HG02981 (cell line): ENCODE results near the gene ZCCHC2.

ENCODE experiments used
- ATAC-seq: cut with Tn5 transposase; IDR thresholded peaks from one replicate; pipeline ENCODE4 v1.9.1; 2021; ENCODE audit warnings: mild to moderate bottlenecking, moderate library complexity; ENCODE audit not compliant: unreplicated experiment

The ZCCHC2 gene

DNA sequence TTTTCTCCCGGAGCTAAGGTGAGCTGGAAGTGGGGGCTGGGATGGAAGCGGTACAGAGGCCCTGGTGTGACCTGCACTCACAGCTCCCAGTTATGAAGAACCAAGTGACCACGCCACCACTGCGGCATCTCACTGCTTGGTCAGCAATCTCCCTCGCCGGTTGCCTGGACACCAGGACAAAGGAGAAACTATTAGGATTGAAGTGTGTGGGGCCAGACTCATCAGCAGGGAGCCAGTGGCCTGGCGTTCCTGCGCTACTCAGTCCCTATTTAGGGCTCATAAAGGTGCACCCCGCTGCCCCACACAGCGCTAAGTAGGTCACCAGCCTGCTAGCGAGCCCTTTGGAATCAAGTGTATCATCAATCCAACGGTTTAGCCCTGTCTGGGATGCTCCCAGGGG, 82.9 kb downstream of the ZCCHC2 start:
- no peak for ATAC-seq

- no peak for ATAC-seq
Measured at GRCh38 chr18:62606106-62606505, 83.3 kb downstream of the ZCCHC2 start.

- no peak for ATAC-seq
Measured at GRCh38 chr18:62607302-62607701, 84.5 kb downstream of the ZCCHC2 start.

DNA sequence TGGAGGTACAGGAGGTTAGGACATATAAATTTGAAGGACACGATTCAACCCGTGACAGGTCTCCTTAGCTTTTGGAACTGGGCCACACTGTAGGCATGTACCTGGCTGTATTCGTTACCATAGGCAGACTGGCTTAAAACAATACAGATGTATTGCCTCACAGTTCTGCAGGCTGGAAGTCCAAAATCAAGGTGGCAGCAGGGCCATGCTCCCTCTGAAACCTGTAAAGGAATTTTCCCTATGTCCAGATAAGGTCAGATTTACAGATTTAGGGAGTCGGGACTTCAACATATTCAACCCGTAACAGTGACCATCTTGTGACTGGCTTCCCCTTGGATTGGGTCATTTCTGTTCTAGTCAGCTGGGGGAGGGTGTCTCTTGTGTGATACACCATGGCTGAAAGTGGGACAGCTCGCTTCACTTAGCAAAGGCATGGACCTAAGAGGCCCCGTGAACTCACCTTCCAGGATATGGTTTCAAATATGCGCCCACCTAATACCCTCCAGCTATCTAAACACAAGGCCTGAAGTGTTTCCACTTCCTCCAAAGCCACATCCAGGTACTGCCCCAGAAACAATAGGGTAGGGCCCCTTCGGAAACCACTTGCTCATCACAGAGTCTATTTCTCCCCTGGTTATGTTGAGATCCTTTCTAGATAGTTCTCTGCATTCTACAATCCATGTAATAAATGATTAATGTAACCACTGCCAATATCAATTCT, 85.0 kb downstream of the ZCCHC2 start:
- no peak for ATAC-seq

GRCh38 chr18:62609764-62610163, 86.9 kb downstream of the ZCCHC2 start:
- ATAC-seq, result no peak

DNA sequence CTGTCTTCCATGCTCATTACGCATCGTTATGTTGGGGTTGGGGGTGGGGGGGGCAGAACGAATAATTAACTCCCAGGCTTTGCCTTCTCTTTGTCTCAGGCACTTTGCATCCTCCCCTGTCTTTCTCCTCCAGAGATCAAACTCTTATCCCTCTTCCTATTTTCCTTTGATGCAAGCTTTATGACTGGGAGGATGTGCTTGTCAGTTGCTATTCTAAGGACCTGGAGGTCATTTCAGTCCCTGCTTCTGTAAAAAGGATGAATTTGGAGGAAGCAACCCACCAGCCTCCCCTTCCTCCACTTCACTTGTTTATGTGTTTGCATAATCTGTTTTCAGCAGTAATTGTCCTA, 87.5 kb downstream of the ZCCHC2 start:
- ATAC-seq, result no peak

DNA sequence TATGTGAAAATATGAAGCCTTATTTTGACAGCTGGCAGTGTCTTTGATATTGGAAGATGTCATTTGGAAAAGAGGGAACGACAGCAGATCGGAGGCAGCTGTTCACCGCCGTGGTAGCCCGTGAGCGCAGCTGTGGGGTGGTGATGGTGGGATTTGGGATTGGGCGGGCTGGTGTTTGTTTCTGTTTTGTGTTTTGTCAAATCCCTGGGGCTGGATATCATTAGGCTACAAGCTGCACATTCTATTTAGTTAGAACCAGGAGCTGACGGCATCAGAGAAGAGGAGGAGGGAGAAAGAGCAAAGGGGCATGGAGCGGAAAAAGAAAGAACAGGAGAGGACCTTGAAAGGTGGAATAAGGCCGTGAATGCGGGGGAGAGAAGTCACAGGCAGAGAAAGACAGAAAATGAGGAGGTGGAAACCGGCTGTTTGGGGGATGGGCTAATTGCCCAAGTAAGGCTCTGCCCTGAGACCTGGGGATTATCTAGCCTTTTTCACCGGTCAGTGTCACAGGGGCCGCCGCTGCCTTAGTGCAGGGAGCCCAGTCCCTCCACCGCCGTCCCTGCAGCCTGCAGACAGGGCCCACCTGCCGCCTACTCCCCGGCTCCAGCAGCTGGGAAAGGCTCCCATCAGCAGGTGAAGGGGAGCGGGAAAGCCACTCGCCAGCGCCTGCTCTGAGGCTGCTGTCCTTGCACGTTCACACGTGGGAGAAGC, 88.0 kb downstream of the ZCCHC2 start:
- ATAC-seq, result no peak

DNA sequence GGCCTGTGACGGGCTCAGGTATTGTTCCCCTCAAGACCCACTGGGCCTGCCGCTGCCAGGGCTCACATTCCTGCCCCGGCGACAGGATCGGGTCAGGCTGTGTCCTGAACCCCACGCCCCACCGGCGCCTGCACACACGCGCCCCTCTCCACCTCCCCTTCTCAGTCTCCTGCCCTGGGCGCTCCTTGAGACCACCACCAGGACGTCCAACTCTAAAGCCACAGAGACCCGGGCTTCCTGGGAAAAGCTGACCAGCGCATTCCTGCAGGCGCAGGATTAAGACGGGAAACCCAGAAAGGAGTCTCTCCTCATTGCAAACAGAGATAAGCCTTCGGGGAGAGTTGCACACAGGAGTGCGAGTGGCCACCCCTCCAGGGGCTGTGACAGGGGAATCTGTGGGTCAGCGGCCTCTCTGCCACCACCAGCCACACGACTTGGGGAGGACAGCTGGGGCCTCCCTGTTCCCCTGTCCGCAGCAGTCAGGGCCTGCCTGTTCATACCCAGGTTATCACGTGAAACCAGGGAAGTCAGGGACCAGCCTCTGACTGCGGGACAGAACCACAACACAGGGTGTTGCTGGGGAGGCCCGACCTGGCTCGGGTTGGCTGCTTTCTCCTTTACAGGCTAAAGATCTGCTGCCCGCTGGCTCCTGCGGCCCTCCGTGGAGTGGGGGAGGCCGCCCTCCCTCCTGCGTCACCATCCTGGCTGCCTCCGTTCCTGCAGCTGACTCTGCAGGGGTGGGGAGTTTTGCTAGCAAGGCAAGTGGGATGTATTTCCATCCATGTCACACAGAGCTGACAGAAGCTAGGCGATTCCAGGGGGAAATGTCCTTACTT, 88.8 kb downstream of the ZCCHC2 start:
- no peak for ATAC-seq

DNA sequence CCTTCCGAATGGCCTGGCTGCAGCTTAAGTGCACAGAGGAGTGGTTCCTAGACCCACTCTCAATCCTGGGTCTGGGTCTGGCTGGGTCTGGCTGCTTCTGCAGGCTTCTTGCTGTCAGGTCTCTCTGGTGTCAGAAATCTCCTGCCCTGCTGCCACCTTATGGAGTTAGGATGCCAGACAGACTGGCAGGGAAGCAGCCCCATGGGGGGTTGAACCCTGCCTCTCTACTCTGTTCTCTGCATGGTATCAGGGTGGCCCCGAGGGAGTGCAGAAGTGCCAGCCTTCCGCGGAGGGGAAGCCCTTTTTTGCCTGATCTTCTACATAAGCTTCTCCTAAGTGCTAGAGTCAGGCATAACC, 89.4 kb downstream of the ZCCHC2 start:
- ATAC-seq, result no peak

GRCh38 chr18:62612776-62613175, 90.0 kb downstream of the ZCCHC2 start:
- ATAC-seq, result no peak

DNA sequence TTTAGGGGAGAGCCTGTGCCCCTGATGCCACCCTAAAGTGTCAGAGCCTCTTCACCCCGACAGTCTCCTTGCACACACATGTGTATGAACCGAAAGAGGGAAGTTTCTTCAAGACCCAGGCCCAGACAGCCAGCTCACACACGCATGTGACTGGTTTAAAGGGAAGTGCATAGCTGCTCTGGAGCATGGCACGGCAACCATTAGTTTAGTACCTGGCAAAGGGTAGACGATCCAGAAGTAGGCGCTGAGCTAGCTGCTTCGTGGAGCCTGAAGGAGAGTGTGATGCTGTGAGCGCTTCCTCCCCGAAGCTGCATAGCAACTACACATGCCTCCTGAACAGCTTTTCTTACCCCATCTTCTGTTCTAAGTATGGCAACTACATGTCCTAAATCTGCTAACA, 91.7 kb downstream of the ZCCHC2 start:
- ATAC-seq, result no peak

GRCh38 chr18:62616331-62616805, 93.5 kb downstream of the ZCCHC2 start:
- ATAC-seq, result no peak

- ATAC-seq, result no peak
Measured at GRCh38 chr18:62617793-62618591, 95.2 kb downstream of the ZCCHC2 start.

DNA sequence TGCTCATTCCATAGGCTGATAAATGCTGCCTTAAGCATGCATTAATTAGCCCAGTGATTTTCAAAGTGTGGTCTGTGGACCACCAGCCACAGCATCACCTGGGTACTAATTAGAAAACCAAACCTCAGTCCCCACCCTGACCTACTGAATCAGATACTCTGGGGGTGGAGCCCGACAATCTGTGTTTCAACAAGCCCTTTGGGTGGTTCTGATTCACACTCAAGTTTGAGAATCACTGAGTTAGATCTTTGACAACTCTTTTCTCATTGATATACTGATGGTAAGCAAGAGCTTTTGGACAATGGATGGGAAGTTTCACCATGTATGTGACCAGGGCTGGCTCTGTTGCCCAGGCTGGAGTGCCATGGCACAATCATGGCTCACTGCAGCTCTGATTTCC, 95.9 kb downstream of the ZCCHC2 start:
- ATAC-seq, result no peak

DNA sequence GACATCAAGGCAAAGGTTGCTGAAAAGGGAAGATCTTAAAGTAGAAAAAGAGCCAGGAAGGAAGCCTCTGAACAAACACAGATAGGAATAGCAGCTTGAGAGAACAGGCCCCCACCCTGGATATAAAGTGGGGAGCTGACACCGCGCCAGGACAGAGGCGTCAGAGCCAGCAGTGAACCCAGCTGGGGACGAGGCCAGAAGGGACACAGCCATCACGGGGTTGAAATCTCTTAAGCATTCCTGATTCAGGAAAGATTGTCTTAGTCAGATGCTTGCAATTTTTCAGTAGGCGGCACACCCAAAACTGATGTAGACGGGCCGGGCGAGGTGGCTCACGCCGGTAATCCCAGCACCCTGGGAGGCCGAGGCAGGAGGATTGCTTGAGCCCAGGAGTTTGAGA, 98.7 kb downstream of the ZCCHC2 start:
- no peak for ATAC-seq

DNA sequence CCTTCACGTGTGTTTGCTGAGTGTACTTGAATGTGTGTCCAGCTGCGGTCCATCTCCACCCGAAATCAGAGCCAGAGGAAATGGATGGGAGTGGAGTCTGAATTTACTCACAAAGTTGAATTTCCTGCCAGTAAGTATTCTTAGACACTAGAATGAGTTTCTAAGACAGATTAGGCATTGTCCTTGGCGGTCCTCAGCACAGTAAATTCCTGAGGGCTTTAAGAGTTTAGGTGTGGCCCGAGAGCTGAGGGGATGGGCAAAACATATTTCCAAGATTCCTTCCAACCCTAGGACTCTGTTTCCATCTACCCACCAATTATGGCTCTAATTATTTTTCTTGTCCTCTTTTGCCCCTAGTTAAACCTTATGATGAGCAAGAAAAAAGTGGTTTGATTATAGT, 102.2 kb downstream of the ZCCHC2 start:
- no peak for ATAC-seq
